ENCODE results near the gene GPC5.
"Not testable (repeated sequence)": the region's sequence is repeated elsewhere in the genome, so short reads cannot be mapped to it uniquely, and the experiment has no call there.

GPC5 gene

GRCh38 chr13:91726671-91727070, 328.2 kb downstream of the GPC5 start:
- no peak for DNase-seq

DNA sequence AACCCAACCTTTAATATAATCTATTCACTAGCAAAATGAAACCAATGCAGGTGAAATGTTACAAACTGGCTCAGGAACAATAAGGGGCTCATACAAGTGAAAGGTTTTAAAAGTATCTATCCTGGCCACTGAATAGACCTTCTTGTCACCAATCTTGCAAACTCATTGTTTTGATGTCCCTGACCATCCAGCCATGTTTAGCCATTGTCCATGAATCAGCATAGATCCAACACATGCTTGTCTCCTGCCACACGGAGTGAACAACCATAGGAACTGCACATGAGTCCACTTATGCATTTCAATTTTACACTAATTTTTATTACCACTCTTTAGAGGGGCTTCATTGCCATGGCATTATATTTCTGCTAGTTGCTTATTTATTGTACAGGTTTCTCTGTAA, 331.4 kb downstream of the GPC5 start:
- no peak for DNase-seq

- DNase-seq: no peak
Measured at GRCh38 chr13:91739751-91740150, 341.3 kb downstream of the GPC5 start.

- no peak for DNase-seq
Measured at GRCh38 chr13:91740756-91741155, 342.3 kb downstream of the GPC5 start.

GRCh38 chr13:91741925-91742324, 343.5 kb downstream of the GPC5 start:
- DNase-seq: no peak

DNA sequence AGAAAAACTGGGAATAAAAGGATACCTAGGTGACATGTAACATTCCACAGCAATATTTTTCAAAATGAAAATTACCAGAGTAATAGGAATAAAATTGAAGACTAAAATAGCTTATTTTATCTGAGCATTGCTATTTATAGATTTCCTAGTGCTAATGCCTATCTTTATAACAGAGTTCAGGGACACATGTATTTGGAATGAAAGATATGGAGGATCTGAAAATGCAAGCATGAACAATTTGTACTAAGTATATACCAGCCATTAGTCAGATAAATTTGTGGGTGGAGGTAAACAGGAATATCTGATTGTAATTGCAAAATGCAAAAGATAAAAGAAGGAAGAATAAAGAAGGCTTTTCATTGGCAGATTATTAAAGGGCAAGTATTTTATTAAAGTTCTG, 345.9 kb downstream of the GPC5 start:
- no peak for DNase-seq

DNA sequence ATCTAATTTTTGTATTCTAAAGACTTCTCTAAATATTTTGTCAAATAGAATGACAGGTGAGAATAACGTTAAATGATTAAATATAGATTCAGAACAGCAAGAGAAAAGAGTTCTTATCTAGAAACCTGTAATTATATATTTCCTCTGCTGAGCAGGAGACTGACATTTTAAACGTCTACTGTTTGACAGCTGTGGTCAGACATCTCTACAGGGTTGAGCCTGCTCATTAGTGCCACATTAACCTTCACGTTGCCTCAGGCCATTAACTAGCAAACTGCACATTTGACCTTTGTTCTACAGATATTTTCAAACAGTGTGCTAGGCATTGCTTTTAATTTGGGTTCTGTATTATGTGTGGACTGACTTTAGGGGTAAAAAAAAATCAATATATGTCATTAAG, 347.5 kb downstream of the GPC5 start:
- no peak for DNase-seq

DNA sequence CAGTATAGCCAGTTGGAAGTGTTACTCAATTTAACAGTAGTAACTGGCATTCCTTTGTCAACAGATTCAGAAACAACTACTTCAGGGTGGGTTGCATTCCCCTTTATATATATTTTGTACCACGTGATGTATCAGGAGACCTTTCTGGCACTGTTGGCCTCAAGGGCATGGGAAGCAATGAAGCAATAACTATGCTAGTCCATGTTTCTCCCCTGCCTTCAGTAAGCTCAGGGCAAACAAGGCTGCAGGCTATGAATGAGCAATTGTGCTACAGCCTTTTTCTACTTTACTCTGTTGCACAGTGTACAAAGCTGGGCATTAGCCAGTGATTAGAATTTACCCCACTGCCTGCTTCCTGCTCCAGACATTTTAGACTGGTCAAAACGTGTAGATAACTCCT, 348.8 kb downstream of the GPC5 start:
- DNase-seq: no peak

GRCh38 chr13:91748416-91749089, 350.1 kb downstream of the GPC5 start:
- DNase-seq: no peak

GRCh38 chr13:91758724-91759123, 360.3 kb downstream of the GPC5 start:
- no peak for DNase-seq

DNA sequence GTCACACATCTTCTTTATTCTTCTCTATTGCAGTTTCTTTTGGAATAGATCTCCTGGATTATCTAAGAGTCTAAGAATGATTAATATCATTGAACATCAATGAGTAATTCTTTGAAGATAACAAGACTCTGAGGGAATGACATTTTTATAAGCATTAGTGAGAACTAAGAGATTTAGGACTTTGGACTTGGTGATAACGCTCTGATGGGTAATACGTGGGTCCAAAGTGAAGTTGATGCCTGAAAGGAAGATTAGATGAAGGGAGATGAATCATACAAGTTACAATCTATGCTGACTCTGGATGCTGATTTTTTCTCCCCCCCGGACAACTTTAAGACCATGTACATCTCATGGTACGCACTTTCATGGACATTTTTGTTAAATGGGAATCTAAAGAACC, 364.5 kb downstream of the GPC5 start:
- DNase-seq: no peak

- DNase-seq: no peak
Measured at GRCh38 chr13:91764527-91764926, 366.1 kb downstream of the GPC5 start.

DNA sequence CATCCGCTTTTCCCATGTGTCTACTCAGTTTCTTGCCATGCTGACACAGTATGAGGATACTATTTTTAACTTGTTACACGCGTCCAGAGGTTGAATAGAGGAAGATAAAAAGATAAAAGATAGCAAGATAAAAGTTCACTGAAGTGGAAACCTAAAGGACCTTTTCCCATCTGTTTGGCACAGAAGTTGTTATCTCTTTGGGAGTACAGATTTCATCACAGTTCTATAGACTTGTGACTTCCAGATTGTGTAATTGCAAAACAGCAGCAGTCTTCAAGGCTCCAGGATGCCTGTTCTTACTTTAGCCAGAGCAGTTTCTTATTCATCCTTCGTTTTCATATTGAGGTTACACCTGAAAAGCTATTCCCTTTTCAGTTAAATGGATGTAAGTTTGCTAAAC, 369.2 kb downstream of the GPC5 start:
- no peak for DNase-seq

DNA sequence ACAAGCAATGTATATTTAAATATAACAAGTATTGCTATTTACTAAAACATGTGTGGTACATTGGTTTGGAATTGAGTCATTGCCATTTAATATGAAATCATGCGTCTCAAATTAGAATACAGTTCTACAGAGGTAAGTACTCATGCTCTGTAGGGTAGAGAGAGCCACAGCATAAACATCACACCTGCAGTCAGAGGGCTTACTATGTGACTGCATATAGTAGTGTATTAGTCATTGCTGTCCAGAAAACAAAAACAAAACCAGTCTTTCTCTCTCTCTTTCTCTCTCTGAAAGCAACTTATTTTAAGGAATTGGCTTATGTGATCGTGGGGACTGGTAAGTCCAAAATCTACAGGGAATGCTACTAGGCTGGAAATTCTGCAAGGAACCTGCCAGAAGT, 370.3 kb downstream of the GPC5 start:
- DNase-seq: no peak

- DNase-seq: no peak
Measured at GRCh38 chr13:91771229-91771628, 372.8 kb downstream of the GPC5 start.

DNA sequence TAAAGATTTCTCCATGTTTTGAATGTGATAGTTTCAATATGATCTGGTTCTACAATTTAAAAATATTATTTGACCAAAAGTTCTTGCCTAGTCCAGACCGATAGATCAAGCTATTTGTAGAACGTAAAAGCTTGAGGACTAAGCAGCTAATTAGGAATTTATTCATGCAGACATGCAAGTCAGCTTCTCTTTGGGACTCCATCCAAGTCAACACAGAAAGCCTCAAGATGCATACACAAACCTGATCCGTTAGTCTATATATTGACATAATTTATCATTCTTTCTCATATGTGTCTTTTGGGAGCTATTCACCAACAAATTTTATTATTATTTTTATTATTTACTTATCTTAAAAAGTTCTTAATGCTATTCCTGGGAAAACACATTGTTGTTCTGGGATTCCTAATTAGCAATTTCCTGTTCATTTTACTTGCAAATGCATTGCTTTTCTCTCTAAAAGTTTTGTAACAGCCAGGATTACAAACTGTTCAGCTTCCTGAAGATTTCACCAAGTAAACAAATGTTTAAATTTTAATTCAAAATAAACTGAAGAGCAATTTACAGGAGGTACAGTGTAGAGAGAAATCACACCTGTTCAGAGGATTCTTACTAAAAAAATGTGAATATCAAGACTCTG, 375.3 kb downstream of the GPC5 start:
- no peak for DNase-seq

GRCh38 chr13:91774397-91774796, 376.0 kb downstream of the GPC5 start:
- DNase-seq: no peak

DNA sequence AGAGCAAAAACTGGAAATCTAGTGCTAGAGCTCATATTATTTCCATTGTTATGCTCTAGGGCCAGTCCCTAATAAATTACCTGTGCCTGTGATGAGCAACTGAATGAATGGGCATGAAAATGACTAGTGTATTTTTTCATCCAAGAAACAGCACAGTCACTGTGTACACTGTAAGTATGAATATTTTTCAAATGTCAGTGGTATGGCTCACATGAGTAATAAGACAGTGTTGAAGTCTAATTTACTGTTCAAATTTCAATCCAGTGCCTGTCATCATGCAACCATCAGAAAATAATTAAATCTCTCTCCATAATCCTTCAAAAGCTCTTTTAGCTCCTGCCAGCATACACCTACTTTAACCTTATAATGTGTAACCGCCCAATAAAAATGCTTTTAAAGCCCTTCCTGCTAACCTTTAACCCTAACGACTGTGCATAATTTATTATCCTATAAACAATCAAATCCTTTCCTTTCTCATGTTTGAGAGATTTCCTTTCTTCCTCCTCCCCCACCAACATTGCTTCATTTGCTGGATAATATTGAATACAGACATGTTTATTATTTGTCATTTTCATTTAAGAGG, 378.3 kb downstream of the GPC5 start:
- DNase-seq: no peak

- no peak for DNase-seq
Measured at GRCh38 chr13:91778123-91778522, 379.7 kb downstream of the GPC5 start.

- not testable (repeated sequence) for DNase-seq
Measured at GRCh38 chr13:91781982-91782691, 383.7 kb downstream of the GPC5 start.

GRCh38 chr13:91785431-91786119, 387.2 kb downstream of the GPC5 start:
- DNase-seq: no peak

DNA sequence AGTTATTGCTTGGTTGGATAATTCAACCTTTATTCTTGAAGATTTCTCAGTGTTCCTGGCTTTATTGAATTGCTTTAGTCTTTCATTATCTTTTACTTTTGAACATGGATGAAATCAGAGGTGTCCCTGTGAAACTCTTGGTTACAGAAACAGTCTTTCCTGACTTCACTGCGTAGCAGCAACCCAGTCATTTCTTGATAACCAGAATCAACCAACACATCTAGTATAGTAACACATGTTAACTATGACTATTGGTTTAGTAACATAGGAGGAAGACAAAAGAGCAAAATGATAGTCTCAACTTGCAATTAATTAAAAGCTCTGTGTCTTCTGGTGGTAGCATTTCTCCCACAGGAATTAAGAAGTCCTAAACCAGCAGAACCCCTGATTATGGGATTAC, 393.6 kb downstream of the GPC5 start:
- DNase-seq: no peak

GRCh38 chr13:91797567-91797966, 399.1 kb downstream of the GPC5 start:
- no peak for DNase-seq
